Left cardiac atrium (tissue), 2 donors: ENCODE results near the gene NDNF. TPM values are rescaled to one million over a fixed set of nuclear protein-coding genes. Genes with fewer than 3 reads are reported as not detected.

ENCODE experiments used
- total RNA-seq, 2 donors: library from RNA; stranded (reverse); fragmentation: NEBNext Ultra II Directional; extraction: Animal tissue kit (Norgen Biotek cat#: 25700); gene quantifications; one replicate each; pipeline ENCODE4 v1.2.1, GENCODE V29; 2021
- donor health status: DM: no; HTN: yes; CAD: no; lungs with severe emphysema.
- donor health status: DM: yes; HTN: yes; CAD: no.

Gene NDNF
- total RNA-seq, 2 donors from 2014 or later = 4.2 to 5.4 TPM

Other genes starting within 250 kb of the NDNF start
- gene PRDM5, start 149.8 kb downstream of the NDNF start, total RNA-seq = 10 to 100 TPM in 1 of 2 donors, 1 to 10 TPM in 1; 8.2 to 14.2 TPM
- under 1 TPM in 1 of 2 donors, not detected in 1; 0.15 TPM for gene TNIP3, start 91.8 kb upstream of the NDNF start, total RNA-seq